Measurements from ENCODE around the gene CCDC12.

GRCh38 chr3:46897031-46897430 is 79.5 kb downstream of the CCDC12 start:
- TF ChIP-seq, protein P1, sequence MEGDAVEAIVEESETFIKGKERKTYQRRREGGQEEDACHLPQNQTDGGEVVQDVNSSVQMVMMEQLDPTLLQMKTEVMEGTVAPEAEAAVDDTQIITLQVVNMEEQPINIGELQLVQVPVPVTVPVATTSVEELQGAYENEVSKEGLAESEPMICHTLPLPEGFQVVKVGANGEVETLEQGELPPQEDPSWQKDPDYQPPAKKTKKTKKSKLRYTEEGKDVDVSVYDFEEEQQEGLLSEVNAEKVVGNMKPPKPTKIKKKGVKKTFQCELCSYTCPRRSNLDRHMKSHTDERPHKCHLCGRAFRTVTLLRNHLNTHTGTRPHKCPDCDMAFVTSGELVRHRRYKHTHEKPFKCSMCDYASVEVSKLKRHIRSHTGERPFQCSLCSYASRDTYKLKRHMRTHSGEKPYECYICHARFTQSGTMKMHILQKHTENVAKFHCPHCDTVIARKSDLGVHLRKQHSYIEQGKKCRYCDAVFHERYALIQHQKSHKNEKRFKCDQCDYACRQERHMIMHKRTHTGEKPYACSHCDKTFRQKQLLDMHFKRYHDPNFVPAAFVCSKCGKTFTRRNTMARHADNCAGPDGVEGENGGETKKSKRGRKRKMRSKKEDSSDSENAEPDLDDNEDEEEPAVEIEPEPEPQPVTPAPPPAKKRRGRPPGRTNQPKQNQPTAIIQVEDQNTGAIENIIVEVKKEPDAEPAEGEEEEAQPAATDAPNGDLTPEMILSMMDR (IDR thresholded peaks at IDR 0.05), result no peak
- no peak for TF ChIP-seq POLR2A (IDR thresholded peaks at IDR 0.05)
